ENCODE measurements around the gene FIBCD1.
A peak's percentile ranks its signal among the peaks of the same experiment; 100 is the strongest.

Gene FIBCD1

GRCh38 chr9:130890124-130890523, 48.9 kb downstream of the FIBCD1 start:
- no peak for TF ChIP-seq CTCF (conservative IDR thresholded peaks at IDR 0.05; ENCODE audit: low read depth, low read length)
- no peak overlapping the region for H3K4me3 ChIP-seq (ENCODE audit: low read depth, low read length)
- DNase-seq (ENCODE audit: low read depth): no peak

GRCh38 chr9:130888146-130888885, 50.7 kb downstream of the FIBCD1 start:
- DNase-seq (ENCODE audit: low read depth): no peak
- no peak overlapping the region for H3K4me3 ChIP-seq (ENCODE audit: low read depth, low read length)
- no peak for TF ChIP-seq CTCF (conservative IDR thresholded peaks at IDR 0.05; ENCODE audit: low read depth, low read length)

GRCh38 chr9:130887494-130888144, 51.4 kb downstream of the FIBCD1 start:
- DNase-seq (ENCODE audit: low read depth): peak; percentile 33
- no peak for TF ChIP-seq CTCF (conservative IDR thresholded peaks at IDR 0.05; ENCODE audit: low read depth, low read length)
- H3K4me3 ChIP-seq (ENCODE audit: low read depth, low read length): no peak overlapping the region

GRCh38 chr9:130886981-130887380, 52.1 kb downstream of the FIBCD1 start:
- H3K4me3 ChIP-seq (ENCODE audit: low read depth, low read length): no peak overlapping the region
- DNase-seq (ENCODE audit: low read depth): no peak
- no peak for TF ChIP-seq CTCF (conservative IDR thresholded peaks at IDR 0.05; ENCODE audit: low read depth, low read length)

- no peak overlapping the region for H3K4me3 ChIP-seq (ENCODE audit: low read depth, low read length)
- DNase-seq (ENCODE audit: low read depth): no peak
- no peak for TF ChIP-seq CTCF (conservative IDR thresholded peaks at IDR 0.05; ENCODE audit: low read depth, low read length)
These were observed 53.3 kb downstream of the FIBCD1 start for GRCh38 chr9:130885484-130886375.

GRCh38 chr9:130884542-130885483, 54.2 kb downstream of the FIBCD1 start:
- H3K4me3 ChIP-seq (ENCODE audit: low read depth, low read length): no peak overlapping the region
- DNase-seq (ENCODE audit: low read depth): no peak
- no peak for TF ChIP-seq CTCF (conservative IDR thresholded peaks at IDR 0.05; ENCODE audit: low read depth, low read length)

All from choroid plexus epithelial cell (primary cell).